DND-41 (cell line): ENCODE results near the gene PIGU.
"Not testable (repeated sequence)": the region's sequence is repeated elsewhere in the genome, so short reads cannot be mapped to it uniquely, and the experiment has no call there.

Experiments
- EZH2 ChIP-seq: IDR thresholded peaks from 3 replicates; pipeline ENCODE4 v1.6.1; 2012; ENCODE audit warnings: borderline replicate concordance, low read depth, mild to moderate bottlenecking, moderate library complexity, low read length, inconsistent platforms; ENCODE audit not compliant: severe bottlenecking
- TF ChIP-seq, protein P1 (sequence below): IDR thresholded peaks from 2 replicates; pipeline ENCODE4 v1.5.1; 2012; ENCODE audit warnings: borderline replicate concordance, low read length, moderate library complexity, mild to moderate bottlenecking; ENCODE audit not compliant: poor library complexity, severe bottlenecking; ENCODE audit errors: extremely low read depth

DNA sequence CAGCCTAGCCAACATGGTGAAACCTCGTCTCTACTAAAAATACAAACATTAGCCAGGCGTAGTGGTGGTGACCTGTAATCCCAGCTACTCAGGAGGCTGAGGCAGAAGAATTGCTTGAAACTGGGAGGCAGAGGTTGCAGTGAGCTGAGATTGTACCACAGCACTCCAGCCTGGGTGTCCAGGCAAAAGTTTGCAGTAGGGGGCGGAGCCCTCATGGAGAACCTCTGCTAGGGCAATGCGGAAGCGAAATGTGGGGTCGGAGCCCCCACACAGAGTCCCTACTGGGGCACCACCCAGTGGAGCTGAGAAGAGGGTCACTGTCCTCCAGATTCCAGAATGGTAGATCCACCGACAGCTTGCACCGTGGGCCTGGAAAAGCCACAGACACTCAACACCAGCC lies 60.0 kb downstream of the PIGU start:
- TF ChIP-seq, protein P1, sequence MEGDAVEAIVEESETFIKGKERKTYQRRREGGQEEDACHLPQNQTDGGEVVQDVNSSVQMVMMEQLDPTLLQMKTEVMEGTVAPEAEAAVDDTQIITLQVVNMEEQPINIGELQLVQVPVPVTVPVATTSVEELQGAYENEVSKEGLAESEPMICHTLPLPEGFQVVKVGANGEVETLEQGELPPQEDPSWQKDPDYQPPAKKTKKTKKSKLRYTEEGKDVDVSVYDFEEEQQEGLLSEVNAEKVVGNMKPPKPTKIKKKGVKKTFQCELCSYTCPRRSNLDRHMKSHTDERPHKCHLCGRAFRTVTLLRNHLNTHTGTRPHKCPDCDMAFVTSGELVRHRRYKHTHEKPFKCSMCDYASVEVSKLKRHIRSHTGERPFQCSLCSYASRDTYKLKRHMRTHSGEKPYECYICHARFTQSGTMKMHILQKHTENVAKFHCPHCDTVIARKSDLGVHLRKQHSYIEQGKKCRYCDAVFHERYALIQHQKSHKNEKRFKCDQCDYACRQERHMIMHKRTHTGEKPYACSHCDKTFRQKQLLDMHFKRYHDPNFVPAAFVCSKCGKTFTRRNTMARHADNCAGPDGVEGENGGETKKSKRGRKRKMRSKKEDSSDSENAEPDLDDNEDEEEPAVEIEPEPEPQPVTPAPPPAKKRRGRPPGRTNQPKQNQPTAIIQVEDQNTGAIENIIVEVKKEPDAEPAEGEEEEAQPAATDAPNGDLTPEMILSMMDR, result not testable (repeated sequence)
- TF ChIP-seq EZH2, result not testable (repeated sequence)
